ENCODE measurements around the gene C11orf24. TPM values are rescaled to one million over a fixed set of nuclear protein-coding genes. Genes with fewer than 3 reads are reported as not detected.

C11orf24 gene
- total and polyA plus RNA-seq, 9 of the 15 experiments (the other 6 are each of a cell fraction or from before 2014, with no cell fraction given) = 2.0 to 65.2 (median 32.5) TPM

GRCh38 chr11:68295271-68295670, 23.5 kb upstream of the C11orf24 start:
- H3K4me3 ChIP-seq = no peak overlapping the region
- H3K9me1 ChIP-seq (ENCODE audit: control insufficient read depth, insufficient read depth, low read length) = no peaks in the 10 kb centered on the region
- H2AFZ ChIP-seq (ENCODE audit: low read depth, low read length) = no peak overlapping the region
- no peak overlapping the region for H3K9ac ChIP-seq (ENCODE audit: insufficient read depth in 1 of 2, low read depth in 2 of 2, low read length in 2 of 2)
- intact Hi-C loops (cut with micrococcal nuclease) = loop anchor here (5.0 kb wide), 2 partner anchors 152 to 288 kb away; no protein-coding TSS in a partner anchor
- POLR2A ChIA-PET = interaction anchor here (1.0 to 3.3 kb wide), 4 partner anchors 13 to 36 kb away, joined by 4 to 19 read pairs (median 7); partner anchors contain the start of gene C11orf24
- H3K4me1 ChIP-seq (replicated peaks in 1 of 2; ENCODE audit: control insufficient read depth in 2 of 2, insufficient read depth in 2 of 2, low read length in 2 of 2) = peaks cover 0 to 27% of the 10 kb centered on the region in 2 experiments; a peak in 3 of 5 replicates
- H3K36me3 ChIP-seq (ENCODE audit: control insufficient read depth, insufficient read depth, low read length) = no peaks in the 10 kb centered on the region
- no TSS peak for BruUV-seq (replicated peaks)
- CTCF ChIA-PET (ENCODE audit: low intra/inter-chr PET ratio) = no interaction called here
- no peak overlapping the region for H3K27ac ChIP-seq (ENCODE audit: extremely low read depth, low read depth, low read length)
- 0 out of 2 replicates have a peak, but pooled peaks cover 3% of the 10 kb centered on the region for H3K9me3 ChIP-seq (replicated peaks; ENCODE audit: control insufficient read depth, insufficient read depth, low read depth, low read length)
- no peak for FAIRE-seq
- TF ChIP-seq ZNF140 (CRISPR knock-in tag; IDR thresholded peaks at IDR 0.05) (no peak), ETS2 (tag; IDR thresholded peaks at IDR 0.05; ENCODE audit: borderline replicate concordance, poor library complexity, severe bottlenecking) (no peak), CTCFL (IDR thresholded peaks at IDR 0.05; ENCODE audit: borderline replicate concordance, insufficient read depth, low read depth, low read length, poor library complexity, severe bottlenecking) (no peak), ZNF41 (CRISPR knock-in tag; conservative IDR thresholded peaks at IDR 0.05) (no peak), HDAC3 (IDR thresholded peaks at IDR 0.05; ENCODE audit: borderline replicate concordance, partially characterized antibody) (no peak), PHB (CRISPR knock-in tag; IDR thresholded peaks at IDR 0.05) (no peak), TOE1 (IDR thresholded peaks at IDR 0.05; ENCODE audit: borderline replicate concordance) (no peak), TOE1 (CRISPR knock-in tag; IDR thresholded peaks at IDR 0.05; ENCODE audit: borderline replicate concordance, low read depth) (no peak), KDM5B (IDR thresholded peaks at IDR 0.05; ENCODE audit: insufficient replicate concordance, low read depth, low read length) (no peak), TCFL5 (CRISPR knock-in tag; conservative IDR thresholded peaks at IDR 0.05) (no peak)
- WGBS (ENCODE audit: insufficient coverage, low coverage, missing lambda C conversion rate) = 80% methylated on average over 1 of the region's 1 CpG
- no peak for DNase-seq (ENCODE audit: extremely low read depth in 1 of 4, low spot score in 3 of 4)
- no peaks in the 10 kb centered on the region for H4K20me1 ChIP-seq (replicated peaks; ENCODE audit: control insufficient read depth, insufficient read depth, low read length)
- no peaks in the 10 kb centered on the region for H3K79me2 ChIP-seq (ENCODE audit: control insufficient read depth, insufficient read depth, low read length)
- no peak for ATAC-seq
- H3K27me3 ChIP-seq (ENCODE audit: control insufficient read depth in 2 of 2, insufficient read depth in 2 of 2, low read length in 2 of 2) = no peaks in the 10 kb centered on the region
- no peak overlapping the region for H3K4me2 ChIP-seq (ENCODE audit: insufficient read depth, low read length)
- in situ Hi-C loops (cut with MboI) = loop anchor here (5.0 kb wide), 1 partner anchor 38 kb away; no protein-coding TSS in a partner anchor
